HepG2 (cell line): ENCODE results near the gene KCND1. TPM values are rescaled to one million over a fixed set of nuclear protein-coding genes. Genes with fewer than 3 reads are reported as not detected.

Source experiments
- ATAC-seq: fragments of 200-7000 bp; cut with Tn5 transposase; 3 replicates; pipeline ENCODE4 v1.9.1; 2020; ENCODE audit warnings: mild to moderate bottlenecking, moderate library complexity
- BruUV-seq: library from RNA; stranded (reverse); fragments of 400-500 nt; replicated peaks from 2 replicates; lab custom pipeline; 2021; lab: Mats Ljungman, UMichigan
- CTCF ChIA-PET: fragments of 300-600 bp; formaldehyde crosslinking; extraction: SDS; loops from one replicate; lab custom pipeline; 2021; ENCODE audit warnings: low total read pairs, inconsistent platforms, low intra/inter-chr PET ratio; lab: Yijun Ruan, JAX
- POLR2A ChIA-PET: fragments of 350-600 bp; sonication (Branson Sonifier 250); formaldehyde crosslinking; loops from one replicate; lab custom pipeline; 2020; ENCODE audit warnings: antibody characterized with exemption, inconsistent platforms; lab: Yijun Ruan, JAX
- DNase-seq: peaks from one replicate; pipeline ENCODE4 v3.0.0-alpha.2; 2015; ENCODE audit warnings: low spot score
- FAIRE-seq: peaks from 3 replicates; lab custom pipeline; 2011; peaks lifted over from hg19 to GRCh38; lab: Jason Lieb, UNC
- H2AFZ ChIP-seq: one replicate; pipeline ENCODE4 v1.6.1; 2011; ENCODE audit warnings: low read length, inconsistent platforms
- H3K27ac ChIP-seq: fragments of 300-600 bp; 3 replicates; pipeline ENCODE4 v1.8.0; 2011; ENCODE audit warnings: mixed run types, mild to moderate bottlenecking, mixed read lengths, low read length, inconsistent platforms; ENCODE audit not compliant: insufficient read depth; ENCODE audit errors: extremely low read length
- H3K27me3 ChIP-seq, 2 experiments: fragments of 200-600 bp in 1 of 2; 2 replicates in 1 of 2; 3 replicates in 1 of 2; pipeline versions ENCODE4 v1.6.0 to v1.8.0; 2011; ENCODE audit warnings: low read length in 2 of 2, mild to moderate bottlenecking in 2 of 2, moderate library complexity in 2 of 2, inconsistent platforms in 1 of 2; ENCODE audit not compliant: insufficient read depth in 2 of 2, control insufficient read depth in 1 of 2
- H3K36me3 ChIP-seq, 2 experiments: fragments of 200-600 bp in 1 of 2; replicated peaks in 1 of 2; 2 replicates in 1 of 2; 3 replicates in 1 of 2; pipeline versions ENCODE4 v1.5.1 to v1.8.0; 2011; ENCODE audit warnings: low read length in 2 of 2, inconsistent platforms in 1 of 2; ENCODE audit not compliant: insufficient read depth in 2 of 2, control insufficient read depth in 1 of 2
- H3K4me1 ChIP-seq: 2 replicates; pipeline ENCODE4 v1.5.1; 2012; ENCODE audit warnings: low read length, inconsistent platforms; ENCODE audit not compliant: insufficient read depth
- H3K4me2 ChIP-seq: 2 replicates; pipeline ENCODE4 v1.6.0; 2011; ENCODE audit warnings: low read depth, low read length, inconsistent platforms
- H3K4me3 ChIP-seq, 3 experiments: fragments of 200-600 bp in 1 of 3; sonication (generic), shearing (Covaris generic) in 1 of 3; replicated peaks in 1 of 3; 2 replicates each; pipeline ENCODE4 v1.5.1; 2011 to 2016; ENCODE audit warnings: low read length in 3 of 3, inconsistent platforms in 2 of 3, low read depth in 2 of 3, mild to moderate bottlenecking in 2 of 3, control low read depth in 1 of 3, mixed read lengths in 1 of 3; ENCODE audit not compliant: insufficient read depth in 1 of 3
- H3K79me2 ChIP-seq: one replicate; pipeline ENCODE4 v1.6.1; 2011; ENCODE audit warnings: low read length, inconsistent platforms; ENCODE audit not compliant: insufficient read depth
- H3K9ac ChIP-seq: 2 replicates; pipeline ENCODE4 v1.6.0; 2011; ENCODE audit warnings: mild to moderate bottlenecking, low read depth, low read length, inconsistent platforms; ENCODE audit not compliant: insufficient read depth
- H3K9me3 ChIP-seq: 2 replicates; pipeline ENCODE4 v1.5.1; 2012; ENCODE audit warnings: mild to moderate bottlenecking, low read length
- H4K20me1 ChIP-seq: 2 replicates; pipeline ENCODE4 v1.6.0; 2011; ENCODE audit warnings: inconsistent platforms, mild to moderate bottlenecking, low read length, moderate library complexity; ENCODE audit not compliant: insufficient read depth
- CBX5 ChIP-seq: sonication (generic); formaldehyde crosslinking; IDR thresholded peaks from 2 replicates; pipeline ENCODE4 v1.4.0; 2020; ENCODE audit warnings: missing genetic modification reagents, borderline replicate concordance
- FOXP1 ChIP-seq, 2 experiments: fragments of 450-650 bp in 1 of 2; IDR thresholded peaks; 2 replicates each; pipeline ENCODE4 v1.6.1; 2017 to 2018; ENCODE audit warnings: antibody characterized with exemption in 1 of 2
- GATAD1 ChIP-seq: IDR thresholded peaks from 2 replicates; pipeline ENCODE4 v1.6.1; 2016; ENCODE audit warnings: missing genetic modification reagents, missing compliant biosample characterization
- HNF4A ChIP-seq: sonication (generic); formaldehyde crosslinking; IDR thresholded peaks from 2 replicates; pipeline ENCODE4 v1.4.0; 2020; ENCODE audit warnings: missing genetic modification reagents
- PHB2 ChIP-seq: fragments of 450-650 bp; IDR thresholded peaks from 2 replicates; pipeline ENCODE4 v1.6.1; 2018; ENCODE audit not compliant: partially characterized antibody
- SP1 ChIP-seq, 2 experiments: fragments of 450-650 bp in 1 of 2; sonication (generic) in 1 of 2; formaldehyde crosslinking in 1 of 2; IDR thresholded peaks; 2 replicates each; pipeline versions ENCODE4 v1.4.0 to v1.6.1; 2016 to 2020; ENCODE audit warnings: missing genetic modification reagents in 1 of 2
- TCF12 ChIP-seq, 2 experiments: fragments of 450-650 bp in 1 of 2; sonication (generic) in 1 of 2; formaldehyde crosslinking in 1 of 2; IDR thresholded peaks; 2 replicates each; pipeline versions ENCODE4 v1.6.1 to v1.8.0; 2017 to 2022; ENCODE audit warnings: antibody characterized with exemption in 1 of 2, mild to moderate bottlenecking in 1 of 2, missing genetic modification reagents in 1 of 2, moderate library complexity in 1 of 2
- ZNF17 ChIP-seq: sonication (generic); formaldehyde crosslinking; IDR thresholded peaks from 2 replicates; pipeline ENCODE4 v1.5.0; 2020; ENCODE audit warnings: mild to moderate bottlenecking, missing genetic modification reagents
- ZNF775 ChIP-seq: sonication (generic); formaldehyde crosslinking; IDR thresholded peaks from 2 replicates; pipeline ENCODE4 v1.4.0; 2020; ENCODE audit warnings: missing genetic modification reagents, mild to moderate bottlenecking, moderate library complexity, borderline replicate concordance
- WGBS: methylation state at CpG from one replicate; pipeline ENCODE4 v1.1.6; 2017; ENCODE audit warnings: low lambda C conversion rate; 5-methylcytosine and 5-hydroxymethylcytosine counted together
- in situ Hi-C: cut with HindIII; loops from 2 replicates; pipeline ENCODE4 v1.10.0; 2017; ENCODE audit warnings: low pct_unique_long_range_greater_than_20kb; ENCODE audit not compliant: extremely low pct_ligation_motif_present
- intact Hi-C: fragments of 100-400 bp; cut with micrococcal nuclease; formaldehyde crosslinking; loops from one replicate; pipeline ENCODE4 v1.10.0; 2022; ENCODE audit not compliant: unreplicated experiment
- polyA plus RNA-seq, 8 experiments: library from polyadenylated mRNA; depleted of rRNA in 3 of 8; stranded (reverse) in 7 of 8; unstranded in 1 of 8; fragments of >200 nt; fragmentation: Illumina TruSeq in 4 of 8; extraction: Trizol in 4 of 8; gene quantifications; 2 replicates each; pipeline versions ENCODE4 v1.2.1 to v1.2.3, GENCODE V29; 2011 to 2016; ENCODE audit warnings: low read depth in 4 of 8, missing spikeins in 1 of 8, mixed read lengths in 1 of 8; ENCODE audit not compliant: insufficient read depth in 1 of 8
- total RNA-seq, 5 experiments: library from RNA; depleted of rRNA; stranded (reverse); fragments of >200 nt; fragmentation: Illumina TruSeq; extraction: Trizol; gene quantifications; 2 replicates each; pipeline ENCODE4 v1.2.3, GENCODE V29; 2016; ENCODE audit warnings: low read depth in 1 of 5
- TF ChIP-seq, protein P1 (sequence below): sonication (generic); formaldehyde crosslinking; IDR thresholded peaks from 2 replicates; pipeline ENCODE4 v1.5.0; 2020; ENCODE audit warnings: missing genetic modification reagents
- TF ChIP-seq, protein P2 (sequence below): fragments of 450-650 bp; IDR thresholded peaks from 2 replicates; pipeline ENCODE4 v1.6.1; 2016

Gene KCND1
- total and polyA plus RNA-seq, 2 of the 13 experiments (the other 11 are each of a cell fraction or from before 2014, with no cell fraction given) = 0.07 to 0.30 TPM

DNA sequence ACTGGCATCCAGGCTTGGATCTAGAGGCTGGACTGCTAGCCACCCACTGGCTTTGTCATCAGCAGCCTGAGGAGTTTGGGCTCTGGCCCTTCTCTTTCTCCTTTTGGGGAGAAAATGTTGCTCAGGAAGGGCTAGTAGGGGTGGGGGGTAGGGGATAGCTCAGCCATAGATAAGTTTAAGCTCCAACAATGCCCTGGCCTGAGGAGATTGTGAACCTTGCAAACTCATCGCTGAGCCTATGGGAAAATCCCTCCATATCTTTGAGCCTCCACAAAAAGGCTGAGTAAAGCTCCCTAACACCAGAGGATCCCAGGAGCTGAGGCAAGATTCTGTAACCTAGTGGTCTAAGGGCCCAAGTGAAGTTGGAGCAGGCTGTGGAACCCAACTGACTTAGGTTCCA lies 23.1 kb downstream of the KCND1 start:
- Histone ChIP-seq H3K9me3 (no peaks in the 10 kb centered on the region), H2AFZ (no peak overlapping the region), H3K79me2 (peaks cover 32% of the 10 kb centered on the region), H4K20me1 (peaks cover 4% of the 10 kb centered on the region; the same call in 1 of the 2 replicates), H3K4me1 (peaks cover 15% of the 10 kb centered on the region), H3K27ac (no peak overlapping the region), H3K4me2 (no peak overlapping the region), H3K36me3 (no peaks in the 10 kb centered on the region), H3K9ac (no peak overlapping the region), H3K27me3 (no peaks in the 10 kb centered on the region), H3K4me3 (no peak overlapping the region)
- FAIRE-seq (no peak), DNase-seq (no peak), ATAC-seq (no peak)
- BruUV-seq = no TSS peak
- no peak for TF ChIP-seq PHB2
- TF ChIP-seq ZNF775 (CRISPR knock-in tag) = no peak
- POLR2A ChIA-PET = no interaction called here
- CTCF ChIA-PET = no interaction called here
- intact Hi-C loops (loop anchor here (5.0 kb wide), 1 partner anchor 186 kb away; the partner anchor contains the start of gene GLOD5), in situ Hi-C loops (no loop called here)
- WGBS = no CpG with 5 or more reads among the region's 1 CpG

DNA sequence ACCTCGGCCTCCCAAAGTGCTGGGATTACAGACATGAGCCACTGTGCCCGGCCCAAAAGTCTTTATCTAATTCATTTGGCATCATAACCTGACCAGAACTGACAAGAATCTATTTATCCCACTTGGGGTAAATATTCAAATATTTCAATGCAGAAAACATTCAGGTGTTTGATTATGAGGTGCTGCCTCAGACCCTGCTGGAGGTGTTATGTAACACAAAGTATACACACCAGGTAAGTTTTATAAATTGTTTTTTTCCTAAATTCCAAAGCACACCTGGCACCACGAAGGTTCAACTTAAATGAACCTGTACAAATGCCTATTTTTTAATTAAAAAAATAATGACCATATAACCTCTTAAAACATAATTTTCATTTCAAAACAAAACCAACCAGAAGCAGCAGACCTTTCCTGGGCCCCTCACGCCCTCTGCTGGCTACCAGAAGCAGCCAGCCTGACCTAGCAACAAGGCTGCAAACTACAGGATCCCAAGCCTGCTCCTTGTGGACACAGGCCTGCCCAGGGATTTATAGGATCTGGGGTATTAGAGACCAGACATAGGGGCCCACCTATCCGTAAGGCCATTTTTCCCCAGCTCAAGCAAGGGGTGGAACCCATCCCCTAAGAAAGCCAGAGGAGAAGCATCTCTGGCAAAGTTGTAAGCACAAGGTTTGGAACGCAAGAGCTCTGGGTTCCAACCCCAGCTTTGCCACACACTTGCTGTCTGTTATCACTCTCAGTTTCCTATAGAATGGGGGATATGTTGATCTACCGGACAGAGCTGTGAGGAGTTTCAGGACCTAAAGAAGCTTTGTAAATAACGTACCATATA lies 25.9 kb downstream of the KCND1 start:
- peak; percentile 87 for FAIRE-seq
- peak; percentile 40 for DNase-seq
- Histone ChIP-seq H2AFZ (no peak overlapping the region), H4K20me1 (peaks cover 4% of the 10 kb centered on the region; the same call in 1 of the 2 replicates), H3K4me1 (peaks cover 25% of the 10 kb centered on the region), H3K79me2 (peaks cover 13% of the 10 kb centered on the region), H3K4me2 (no peak overlapping the region), H3K36me3 (peaks cover 0 to 4% of the 10 kb centered on the region in 2 experiments; a peak in 2 of 5 replicates), H3K27me3 (no peaks in the 10 kb centered on the region), H3K9me3 (no peaks in the 10 kb centered on the region), H3K9ac (no peak overlapping the region), H3K4me3 (no peak overlapping the region), H3K27ac (no peak overlapping the region)
- intact Hi-C loops = loop anchor here (1.0 to 5.0 kb wide), 2 partner anchors 17 to 183 kb away; partner anchors contain the start of gene GLOD5
- peak; percentile 80 for ATAC-seq
- no TSS peak for BruUV-seq
- in situ Hi-C loops = no loop called here
- 50% methylated on average over 4 of the region's 8 CpGs for WGBS
- ChIA-PET POLR2A (interaction anchor here (1.1 to 1.2 kb wide), 2 partner anchors 11 to 12 kb away, joined by 3 to 4 read pairs; partner anchors contain the start of gene OTUD5), CTCF (interaction anchor here (1.1 kb wide), 1 partner anchor 28 kb away, joined by 3 read pairs; no protein-coding TSS in a partner anchor)
- TF ChIP-seq, protein P1, sequence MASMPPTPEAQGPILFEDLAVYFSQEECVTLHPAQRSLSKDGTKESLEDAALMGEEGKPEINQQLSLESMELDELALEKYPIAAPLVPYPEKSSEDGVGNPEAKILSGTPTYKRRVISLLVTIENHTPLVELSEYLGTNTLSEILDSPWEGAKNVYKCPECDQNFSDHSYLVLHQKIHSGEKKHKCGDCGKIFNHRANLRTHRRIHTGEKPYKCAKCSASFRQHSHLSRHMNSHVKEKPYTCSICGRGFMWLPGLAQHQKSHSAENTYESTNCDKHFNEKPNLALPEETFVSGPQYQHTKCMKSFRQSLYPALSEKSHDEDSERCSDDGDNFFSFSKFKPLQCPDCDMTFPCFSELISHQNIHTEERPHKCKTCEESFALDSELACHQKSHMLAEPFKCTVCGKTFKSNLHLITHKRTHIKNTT (CRISPR knock-in tag) = no peak
- TF ChIP-seq TCF12 (IDR thresholded peaks at IDR 0.05) = no peak
- no peak for TF ChIP-seq TCF12 (CRISPR knock-in tag; IDR thresholded peaks at IDR 0.05)
- TF ChIP-seq, protein P2, sequence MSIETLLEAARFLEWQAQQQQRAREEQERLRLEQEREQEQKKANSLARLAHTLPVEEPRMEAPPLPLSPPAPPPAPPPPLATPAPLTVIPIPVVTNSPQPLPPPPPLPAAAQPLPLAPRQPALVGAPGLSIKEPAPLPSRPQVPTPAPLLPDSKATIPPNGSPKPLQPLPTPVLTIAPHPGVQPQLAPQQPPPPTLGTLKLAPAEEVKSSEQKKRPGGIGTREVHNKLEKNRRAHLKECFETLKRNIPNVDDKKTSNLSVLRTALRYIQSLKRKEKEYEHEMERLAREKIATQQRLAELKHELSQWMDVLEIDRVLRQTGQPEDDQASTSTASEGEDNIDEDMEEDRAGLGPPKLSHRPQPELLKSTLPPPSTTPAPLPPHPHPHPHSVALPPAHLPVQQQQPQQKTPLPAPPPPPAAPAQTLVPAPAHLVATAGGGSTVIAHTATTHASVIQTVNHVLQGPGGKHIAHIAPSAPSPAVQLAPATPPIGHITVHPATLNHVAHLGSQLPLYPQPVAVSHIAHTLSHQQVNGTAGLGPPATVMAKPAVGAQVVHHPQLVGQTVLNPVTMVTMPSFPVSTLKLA = no peak
- no peak for TF ChIP-seq GATAD1
- TF ChIP-seq SP1 (IDR thresholded peaks at IDR 0.05) = no peak
- TF ChIP-seq SP1 (CRISPR knock-in tag; IDR thresholded peaks at IDR 0.05) = no peak
- no peak for TF ChIP-seq CBX5 (CRISPR knock-in tag)
- TF ChIP-seq HNF4A = no peak
- TF ChIP-seq FOXP1 (IDR thresholded peaks at IDR 0.05) = no peak
- no peak for TF ChIP-seq FOXP1 (CRISPR knock-in tag; IDR thresholded peaks at IDR 0.05)
- TF ChIP-seq ZNF17 (CRISPR knock-in tag) = no peak
